NCI-H1436 treated with DMSO at 0.1 percent for 48 hours (cell line): Measurements from ENCODE around the gene NCKAP5.

Source experiments
- DNase-seq: peaks from one replicate; lab custom pipeline; 2025; lab: John Stamatoyannopoulos, UW

Gene NCKAP5

GRCh38 chr2:133143645-133144044, 424.6 kb downstream of the NCKAP5 start:
- DNase-seq: no peak

GRCh38 chr2:133142087-133142486, 426.2 kb downstream of the NCKAP5 start:
- no peak for DNase-seq

GRCh38 chr2:133140620-133141019, 427.6 kb downstream of the NCKAP5 start:
- no peak for DNase-seq

GRCh38 chr2:133139847-133140533, 428.3 kb downstream of the NCKAP5 start:
- no peak for DNase-seq

GRCh38 chr2:133138693-133139092, 429.6 kb downstream of the NCKAP5 start:
- DNase-seq: no peak

GRCh38 chr2:133135035-133135654, 433.1 kb downstream of the NCKAP5 start:
- DNase-seq: no peak

GRCh38 chr2:133130548-133131246, 437.6 kb downstream of the NCKAP5 start:
- DNase-seq: no peak

- DNase-seq: no peak
Measured at GRCh38 chr2:133124446-133124845, 443.8 kb downstream of the NCKAP5 start.

- DNase-seq: peak; percentile 15
Measured at GRCh38 chr2:133123904-133124303, 444.4 kb downstream of the NCKAP5 start.

- DNase-seq: no peak
Measured at GRCh38 chr2:133123393-133123792, 444.9 kb downstream of the NCKAP5 start.

GRCh38 chr2:133122529-133122928, 445.7 kb downstream of the NCKAP5 start:
- DNase-seq: no peak

- DNase-seq: no peak
Measured at GRCh38 chr2:133120310-133120709, 448.0 kb downstream of the NCKAP5 start.

- no peak for DNase-seq
Measured at GRCh38 chr2:133110201-133110600, 458.1 kb downstream of the NCKAP5 start.

- no peak for DNase-seq
Measured at GRCh38 chr2:133109772-133110171, 458.5 kb downstream of the NCKAP5 start.

- no peak for DNase-seq
Measured at GRCh38 chr2:133107058-133107815, 461.0 kb downstream of the NCKAP5 start.

GRCh38 chr2:133104871-133105270, 463.4 kb downstream of the NCKAP5 start:
- DNase-seq: no peak

- no peak for DNase-seq
Measured at GRCh38 chr2:133098787-133099186, 469.5 kb downstream of the NCKAP5 start.

GRCh38 chr2:133097666-133098065, 470.6 kb downstream of the NCKAP5 start:
- no peak for DNase-seq

- no peak for DNase-seq
Measured at GRCh38 chr2:133092571-133092970, 475.7 kb downstream of the NCKAP5 start.

GRCh38 chr2:133090358-133090757, 477.9 kb downstream of the NCKAP5 start:
- no peak for DNase-seq

GRCh38 chr2:133086176-133086575, 482.1 kb downstream of the NCKAP5 start:
- DNase-seq: no peak

- DNase-seq: no peak
Measured at GRCh38 chr2:133085646-133086045, 482.6 kb downstream of the NCKAP5 start.
